ENCODE data around the gene HLX. TPM values are rescaled to one million over a fixed set of nuclear protein-coding genes. Genes with fewer than 3 reads are reported as not detected.

Gene HLX
- total RNA-seq, 1 experiment from 2014 or later, result 5.3 TPM

DNA sequence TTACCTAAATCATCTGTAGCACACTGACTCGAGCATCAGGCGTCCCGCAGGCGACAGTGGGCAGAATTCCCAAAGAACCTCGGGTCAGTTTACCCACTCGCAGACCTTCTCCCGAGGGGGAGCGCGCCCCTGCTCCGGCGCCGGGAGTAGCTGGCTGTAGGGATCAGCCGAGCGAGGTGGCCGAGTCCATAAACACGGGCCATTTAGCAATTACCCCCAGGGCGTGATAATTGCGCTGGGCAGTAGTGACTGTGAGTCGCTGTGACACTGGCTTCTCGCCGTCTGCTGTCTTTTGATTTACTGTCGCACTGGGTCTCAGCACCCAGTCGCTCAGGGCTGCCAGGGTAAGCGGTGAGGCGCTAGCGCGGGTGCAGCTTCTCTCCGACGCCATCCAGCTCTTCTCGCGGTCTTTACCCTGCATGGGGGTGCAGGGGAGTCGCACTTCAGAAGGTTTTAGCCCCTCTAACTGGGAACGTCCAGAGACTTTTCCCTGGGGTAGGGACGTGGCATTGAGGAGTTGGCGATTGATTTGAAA, 16.2 kb downstream of the HLX start:
- no peak for DNase-seq (ENCODE audit: low spot score)

DNA sequence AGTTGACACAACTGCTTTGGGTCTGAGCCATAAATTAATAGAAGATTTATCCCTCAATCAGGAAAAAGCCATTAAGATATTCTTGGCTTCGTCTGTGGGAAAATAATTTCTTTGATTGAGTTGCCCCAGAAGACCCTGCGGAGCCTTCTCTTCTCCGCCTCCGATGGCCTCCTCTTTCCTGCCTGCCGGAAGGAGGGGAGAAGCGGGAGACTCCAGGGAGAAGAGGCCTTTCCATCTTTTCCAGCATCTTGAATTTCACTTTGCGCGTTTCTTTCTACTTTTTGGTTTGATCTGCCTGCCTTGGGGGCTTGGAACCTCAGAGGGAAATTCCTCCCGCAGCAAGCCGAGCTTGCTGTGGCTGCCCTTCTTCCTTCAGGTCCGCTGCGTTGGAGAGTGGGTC, 16.8 kb downstream of the HLX start:
- DNase-seq (ENCODE audit: low spot score), result no peak

DNA sequence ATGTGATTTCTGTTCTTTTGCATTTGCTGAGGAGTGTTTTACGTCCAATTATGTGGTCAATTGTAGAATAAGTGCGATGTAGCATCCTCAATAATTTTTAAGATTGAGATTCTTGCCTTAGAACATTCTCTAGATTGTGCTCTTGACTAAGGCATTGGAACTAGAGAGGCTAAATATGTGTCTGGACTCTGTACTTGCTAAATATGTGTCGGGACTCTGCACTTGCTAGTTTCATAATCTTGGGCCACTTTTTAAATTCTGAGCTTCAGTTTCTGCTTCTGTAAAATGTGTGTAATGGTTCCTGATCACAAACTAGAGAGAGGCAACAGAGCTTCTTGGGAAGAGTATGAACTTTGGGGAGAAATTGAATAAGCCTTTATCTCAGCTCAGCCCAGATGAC, 21.6 kb downstream of the HLX start:
- no peak for DNase-seq (ENCODE audit: low spot score)

DNA sequence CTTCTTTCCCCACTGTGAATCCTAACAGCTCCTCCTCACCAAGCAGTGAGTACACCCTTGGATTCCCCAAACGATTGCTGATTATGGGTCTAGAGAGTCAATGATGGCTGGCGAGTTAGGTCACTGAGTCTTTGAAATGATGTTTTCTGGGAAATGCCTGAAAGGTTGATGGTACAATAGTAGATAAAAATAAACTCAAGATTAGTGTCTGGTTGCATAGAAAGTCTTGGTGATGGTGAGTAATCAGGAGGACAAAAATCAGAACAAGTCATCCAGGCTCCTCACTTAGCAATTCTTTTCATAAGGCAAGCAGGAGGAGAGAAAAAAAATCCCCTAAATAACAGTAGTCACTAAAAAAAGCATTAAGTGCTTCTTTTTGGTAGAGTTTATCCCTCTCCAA, 22.6 kb downstream of the HLX start:
- DNase-seq (ENCODE audit: low spot score), result no peak

DNA sequence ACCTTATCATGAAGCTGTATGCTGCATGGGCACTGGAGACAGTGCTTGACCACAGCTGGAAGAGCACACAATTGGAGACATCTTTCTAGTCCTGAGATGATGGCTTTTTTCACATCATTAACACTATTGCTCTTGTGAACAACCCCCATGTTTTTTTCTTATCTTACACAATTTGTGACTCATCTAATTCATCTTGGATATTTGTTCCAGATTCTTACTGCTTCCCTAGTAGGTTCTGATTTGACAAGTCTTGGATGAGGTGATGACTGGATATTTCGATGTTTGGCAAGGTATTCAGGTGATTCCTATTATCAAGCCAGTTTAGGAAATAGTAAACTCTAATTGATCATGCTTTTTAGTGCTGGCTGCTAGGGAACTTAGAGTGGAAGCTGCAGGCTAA, 23.7 kb downstream of the HLX start:
- DNase-seq (ENCODE audit: low spot score), result no peak

DNA sequence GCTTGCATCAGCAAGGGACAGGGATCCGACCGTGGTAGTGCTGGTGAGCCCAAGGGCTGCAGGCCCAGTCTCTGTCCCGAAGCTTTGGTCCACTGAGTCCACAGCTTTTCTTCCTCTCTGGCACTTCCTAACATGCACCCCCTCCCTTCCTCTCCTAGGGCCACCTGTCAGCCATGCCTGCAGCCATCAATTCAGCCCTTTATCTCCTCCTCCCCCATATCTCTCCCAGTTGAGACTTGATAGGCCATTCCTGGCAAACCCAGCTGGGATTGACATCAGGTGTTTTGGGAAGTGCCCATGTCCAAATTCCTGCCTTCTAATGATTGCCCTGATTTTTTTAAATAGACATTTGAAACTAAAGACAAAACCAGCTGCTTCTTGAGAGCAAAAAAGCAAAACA, 25.6 kb downstream of the HLX start:
- DNase-seq (ENCODE audit: low spot score), result no peak

DNA sequence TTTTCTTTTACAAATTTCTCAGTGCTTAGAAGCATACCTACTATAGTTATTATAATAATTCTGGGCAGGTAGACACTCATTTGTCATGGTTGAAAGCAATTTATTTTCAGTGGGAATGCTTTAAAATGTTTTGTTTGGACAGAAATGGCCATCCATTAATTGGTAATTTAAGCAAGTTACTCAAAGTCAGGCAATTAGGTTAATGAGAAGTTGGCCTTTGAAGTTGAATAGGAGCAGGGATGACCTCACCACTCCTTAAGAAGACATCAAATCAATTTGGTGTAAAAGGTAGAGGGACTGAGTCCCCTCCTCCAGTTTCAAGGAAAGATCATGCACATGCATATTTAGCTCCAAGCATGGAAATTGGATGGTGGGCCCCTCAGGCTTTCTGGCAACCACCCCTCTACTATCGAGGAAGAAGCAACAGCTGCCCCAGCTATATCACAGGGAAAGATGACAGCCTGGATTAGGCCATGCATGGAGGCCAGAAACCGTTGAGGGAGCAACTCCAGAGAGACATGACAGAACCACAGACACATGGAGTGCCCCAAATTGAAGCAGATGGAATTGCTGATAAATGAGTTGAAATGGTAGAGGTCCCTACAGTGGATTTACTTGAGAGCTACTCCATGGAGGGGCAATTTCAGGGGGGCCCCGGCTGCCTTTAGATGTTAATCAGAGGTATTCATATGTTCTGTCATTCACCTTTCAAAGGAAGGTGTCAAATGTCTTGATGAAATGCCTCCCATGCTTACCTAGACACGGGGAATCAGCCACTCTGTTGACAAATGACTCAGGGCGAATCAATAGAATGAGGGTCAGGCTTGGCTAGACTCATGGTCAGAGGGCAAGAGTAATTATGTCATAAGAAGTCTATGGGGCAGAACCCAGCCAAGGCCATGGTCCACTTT, 26.7 kb downstream of the HLX start:
- no peak for DNase-seq (ENCODE audit: low spot score)

DNA sequence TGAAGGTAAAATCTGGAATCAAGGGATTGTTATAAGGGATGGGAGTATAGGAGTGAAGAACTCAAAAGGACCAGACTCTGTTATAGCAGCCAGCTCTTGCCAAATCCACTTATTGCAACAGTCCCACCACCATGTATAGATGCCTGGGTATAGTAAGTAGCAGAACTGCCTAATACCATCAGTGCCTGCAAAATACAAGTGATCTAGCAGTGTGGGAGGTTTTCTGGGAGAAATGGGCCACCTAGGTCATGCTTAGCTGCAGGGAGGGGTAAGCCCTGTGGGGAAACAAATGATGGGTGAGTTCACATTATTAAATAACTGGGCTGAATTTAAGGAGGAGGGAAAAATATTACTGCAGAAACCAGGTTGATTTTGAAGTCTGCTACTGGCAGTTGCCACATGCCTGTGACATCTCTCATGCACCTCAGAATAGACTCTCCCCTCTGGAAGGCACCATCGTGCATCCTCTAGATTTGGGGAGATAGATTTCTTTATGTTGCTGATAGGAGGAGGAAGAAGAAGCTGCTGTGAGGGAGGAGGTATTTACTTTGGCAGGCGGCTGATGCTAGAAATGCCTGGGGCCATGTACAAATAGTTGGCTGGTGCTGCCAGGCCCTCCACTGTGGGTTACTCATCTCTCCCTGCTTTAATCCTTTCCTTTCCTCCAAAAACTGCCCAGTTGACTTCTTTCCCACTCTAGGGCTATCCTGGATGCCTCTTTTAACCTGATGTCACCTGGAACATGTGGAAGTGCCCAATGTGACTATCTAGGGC, 27.5 kb downstream of the HLX start:
- DNase-seq (ENCODE audit: low spot score), result peak; percentile 69

DNA sequence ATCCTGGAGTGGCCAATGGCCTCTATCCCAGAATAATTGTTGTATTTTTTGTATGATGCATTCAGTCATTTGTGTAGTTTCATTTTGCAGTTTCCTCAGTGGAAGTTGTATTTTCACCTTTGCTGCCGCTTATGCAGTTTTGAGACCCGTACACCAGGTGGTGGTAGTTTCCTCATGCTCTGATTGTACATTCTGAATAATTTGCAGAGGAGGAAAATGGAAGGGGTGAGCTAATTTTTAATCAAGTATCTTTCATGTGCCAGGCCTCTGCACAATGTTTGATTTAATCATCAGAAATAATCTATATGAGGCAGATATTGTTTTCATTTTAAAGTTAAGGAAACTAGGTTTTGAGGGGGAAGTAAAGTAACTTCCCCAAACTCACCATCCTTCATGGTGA, 29.5 kb downstream of the HLX start:
- no peak for DNase-seq (ENCODE audit: low spot score)

DNA sequence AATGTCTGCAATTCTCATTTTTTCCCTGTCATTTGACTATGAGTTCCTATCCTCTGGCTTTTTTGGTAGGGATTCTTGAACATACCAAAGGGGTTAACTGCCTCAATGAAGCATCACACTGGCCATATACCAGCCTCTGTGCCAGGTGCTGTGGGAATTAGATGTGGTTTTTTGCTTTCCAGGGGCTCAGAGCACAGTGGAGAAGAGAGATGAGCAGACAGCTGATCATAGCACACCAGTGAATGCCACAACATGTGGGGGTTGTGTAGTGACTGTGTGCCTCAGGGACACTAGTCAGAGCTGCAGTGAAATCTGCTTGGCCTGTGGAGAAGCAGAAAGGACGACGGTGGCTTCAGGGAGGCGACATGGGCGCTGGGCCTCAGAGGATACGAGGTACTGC, 30.8 kb downstream of the HLX start:
- no peak for DNase-seq (ENCODE audit: low spot score)

DNA sequence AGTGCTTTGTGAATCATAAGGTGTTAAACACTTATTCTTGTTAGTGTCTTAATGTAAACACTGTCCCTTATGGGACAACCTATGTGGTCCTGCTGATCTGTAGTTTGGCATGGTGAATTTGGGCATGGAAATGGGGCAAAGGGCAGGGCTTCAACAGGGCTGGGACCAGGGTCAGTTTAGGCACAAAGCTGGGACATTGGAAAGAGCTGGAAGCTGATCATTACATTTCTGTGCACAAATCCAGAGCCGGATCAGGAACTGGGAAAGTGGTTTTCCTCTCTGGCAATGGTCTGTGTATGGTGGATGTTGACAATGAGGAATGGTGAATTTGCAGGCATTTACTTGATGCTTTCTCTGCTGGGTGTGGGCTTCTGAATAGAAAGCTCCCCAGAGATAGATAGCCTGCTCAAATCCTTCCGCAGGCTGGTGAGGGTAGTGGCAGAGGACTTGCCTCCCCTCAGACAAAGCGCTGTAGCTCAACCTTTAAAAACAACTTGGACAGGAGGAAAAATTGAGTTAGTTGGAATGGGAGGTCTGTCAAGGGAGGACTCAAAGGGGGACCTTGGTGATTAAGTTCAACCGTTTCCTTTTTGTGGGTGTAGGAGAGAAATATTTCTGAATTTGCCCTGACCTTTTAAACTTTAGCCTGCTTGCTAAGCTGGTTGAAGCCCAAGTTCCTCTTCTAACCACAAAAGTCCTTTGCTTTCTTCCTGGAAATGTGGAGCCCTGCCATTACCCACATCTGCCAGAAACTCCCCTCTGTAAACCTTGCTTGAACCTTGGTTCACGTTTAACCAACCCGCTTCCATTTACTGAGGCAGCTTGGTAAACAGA, 35.3 kb downstream of the HLX start:
- no peak for DNase-seq (ENCODE audit: low spot score)

DNA sequence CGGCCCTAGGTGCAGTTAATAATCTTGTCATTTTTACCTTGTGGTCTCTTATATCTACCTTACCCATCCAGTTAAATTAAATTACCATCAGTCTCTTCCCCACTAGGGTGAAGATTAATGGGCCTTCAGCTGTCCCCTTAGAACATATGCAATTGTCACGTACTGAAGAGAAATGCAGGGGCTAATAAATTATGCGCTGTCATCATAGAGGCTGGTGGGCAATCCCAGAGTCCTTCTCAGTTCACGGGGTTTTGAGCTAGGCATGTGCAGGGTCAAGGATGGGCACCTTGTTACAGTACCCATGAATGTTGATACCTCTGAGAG, 35.8 kb downstream of the HLX start:
- no peak for DNase-seq (ENCODE audit: low spot score)

DNA sequence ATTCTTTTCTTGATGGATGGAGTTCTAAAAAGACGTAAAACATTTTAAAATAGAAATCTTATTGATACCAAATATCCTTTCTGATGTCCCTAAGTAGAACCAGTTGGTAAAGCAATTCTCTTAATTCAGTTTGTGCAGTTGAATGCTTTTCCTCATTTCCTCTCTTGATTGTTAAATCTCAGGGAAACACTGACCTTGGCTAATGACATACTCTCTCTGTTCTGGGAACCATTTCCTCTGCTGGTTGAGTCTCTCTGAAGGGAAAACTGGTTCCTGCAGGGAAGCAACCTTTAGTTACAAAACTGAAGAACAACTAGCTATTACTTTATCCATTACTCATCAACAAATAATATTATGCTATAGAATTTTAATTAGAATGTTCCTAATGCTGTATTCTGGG, 36.7 kb downstream of the HLX start:
- DNase-seq (ENCODE audit: low spot score), result no peak

DNA sequence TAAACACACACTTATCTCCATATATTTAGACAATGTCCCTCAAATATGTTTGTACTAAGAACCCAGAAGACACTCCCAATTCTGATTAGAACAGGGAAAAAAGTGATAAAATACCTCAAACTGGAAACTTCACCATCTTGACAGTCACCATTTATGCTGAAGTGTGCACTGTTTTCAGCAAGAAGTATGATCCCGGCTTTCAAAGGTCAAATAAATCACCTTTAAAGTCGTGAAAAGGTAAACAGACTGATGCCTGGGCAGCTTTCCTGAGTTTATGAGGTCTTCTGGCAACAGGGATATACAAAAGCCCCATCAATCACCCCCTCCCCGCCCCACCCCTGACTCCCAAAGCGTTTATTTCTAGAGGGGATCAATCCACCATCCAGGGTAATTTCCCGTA, 37.9 kb downstream of the HLX start:
- no peak for DNase-seq (ENCODE audit: low spot score)

DNA sequence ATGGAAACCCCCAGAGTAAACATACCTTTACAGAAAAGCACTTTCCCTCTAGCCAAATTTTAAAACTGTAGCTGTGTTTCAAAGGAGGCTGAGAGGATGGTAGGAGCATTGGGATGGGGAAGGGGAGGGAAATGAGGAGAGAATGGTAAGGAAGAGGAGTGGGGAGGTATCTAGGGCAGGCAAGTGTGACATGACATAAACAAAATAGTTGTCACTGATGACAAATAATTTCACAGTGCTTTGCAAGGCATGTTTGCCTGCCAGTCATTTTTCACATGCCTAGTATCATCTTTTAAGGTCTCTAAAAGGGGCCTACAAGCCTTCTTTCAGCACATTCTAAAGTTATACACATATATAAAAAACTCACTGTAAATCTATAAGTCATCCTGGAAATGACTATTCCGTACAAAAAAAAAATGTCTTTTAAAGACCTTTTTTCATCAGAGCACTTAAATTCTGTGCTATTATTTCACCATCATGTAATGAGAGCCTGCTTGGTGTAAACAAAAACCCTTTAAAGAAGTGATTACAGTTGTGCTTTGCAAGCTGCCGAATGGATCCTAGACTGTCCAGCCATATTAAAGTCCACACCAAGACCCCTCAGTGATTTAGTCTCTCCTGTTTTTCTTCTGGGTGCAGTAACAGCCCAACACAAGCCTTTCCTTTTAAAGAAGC, 38.4 kb downstream of the HLX start:
- DNase-seq (ENCODE audit: low spot score), result no peak

DNA sequence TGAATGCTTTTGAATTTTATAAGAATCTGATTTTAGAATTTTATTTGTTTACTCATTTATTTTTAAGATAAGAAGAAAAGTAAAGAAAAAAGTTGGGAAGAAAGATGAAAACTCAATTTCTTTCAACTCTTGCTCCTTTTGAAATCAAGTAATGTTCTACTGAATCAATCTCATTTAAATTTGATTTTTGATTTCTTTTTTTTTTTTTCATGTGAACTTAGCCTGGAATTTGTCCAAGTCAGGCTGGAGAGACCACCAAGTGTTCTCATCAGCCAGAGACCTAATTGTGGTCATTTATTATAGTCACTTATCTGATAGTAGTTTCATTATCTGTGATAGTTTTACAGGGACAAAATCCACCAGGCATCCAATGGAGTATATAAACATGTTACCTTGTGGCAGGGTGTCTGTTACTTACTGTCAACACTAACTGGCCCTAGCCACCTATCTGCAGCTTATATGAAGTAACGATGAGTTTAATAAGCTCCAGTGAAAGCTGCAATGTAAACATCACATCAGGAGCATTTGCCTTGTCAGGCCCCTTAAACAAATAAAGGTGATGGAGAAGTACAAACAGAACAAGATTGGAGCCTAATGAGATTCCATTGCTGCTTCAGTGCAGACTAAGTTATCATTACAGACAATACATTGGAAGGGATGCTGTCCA, 39.2 kb downstream of the HLX start:
- no peak for DNase-seq (ENCODE audit: low spot score)

DNA sequence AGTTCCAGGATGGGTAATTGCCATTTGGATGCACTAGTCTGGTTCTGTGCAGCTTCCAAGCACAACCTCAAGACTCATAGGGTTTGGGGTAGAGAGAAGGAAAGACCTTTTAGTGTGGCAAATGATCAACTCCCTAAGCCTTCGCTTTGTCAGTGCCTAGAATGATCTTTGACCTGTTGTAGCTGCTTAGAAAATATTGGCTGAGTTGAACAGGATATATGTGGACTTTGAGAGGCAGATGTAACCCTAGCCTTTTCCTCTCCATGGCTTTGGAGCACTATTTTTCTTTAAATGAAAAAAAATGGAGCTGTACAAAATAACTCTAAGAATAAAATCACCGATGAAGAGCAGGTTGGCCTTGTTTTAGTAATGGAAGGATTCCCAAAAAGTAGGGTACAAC, 41.7 kb downstream of the HLX start:
- no peak for DNase-seq (ENCODE audit: low spot score)

DNA sequence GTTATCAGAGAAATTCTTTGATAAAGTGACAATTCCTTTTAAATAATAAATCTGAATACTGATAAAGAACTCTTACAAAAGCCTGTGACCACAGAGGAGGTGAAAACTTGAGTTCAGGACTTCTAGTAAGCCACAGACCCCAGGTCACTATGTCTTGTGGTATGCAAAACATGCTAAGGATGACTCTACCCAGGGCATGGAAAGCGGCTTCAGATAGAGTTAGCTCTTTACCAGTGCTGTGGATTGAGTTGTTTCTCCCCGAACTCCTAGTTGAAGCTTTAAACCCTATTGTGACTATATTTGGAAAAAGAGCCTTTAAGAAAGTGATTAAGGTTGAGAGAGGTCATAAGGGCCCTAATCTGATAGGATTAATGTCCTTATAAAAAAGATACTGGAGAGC, 42.3 kb downstream of the HLX start:
- DNase-seq (ENCODE audit: low spot score), result no peak

DNA sequence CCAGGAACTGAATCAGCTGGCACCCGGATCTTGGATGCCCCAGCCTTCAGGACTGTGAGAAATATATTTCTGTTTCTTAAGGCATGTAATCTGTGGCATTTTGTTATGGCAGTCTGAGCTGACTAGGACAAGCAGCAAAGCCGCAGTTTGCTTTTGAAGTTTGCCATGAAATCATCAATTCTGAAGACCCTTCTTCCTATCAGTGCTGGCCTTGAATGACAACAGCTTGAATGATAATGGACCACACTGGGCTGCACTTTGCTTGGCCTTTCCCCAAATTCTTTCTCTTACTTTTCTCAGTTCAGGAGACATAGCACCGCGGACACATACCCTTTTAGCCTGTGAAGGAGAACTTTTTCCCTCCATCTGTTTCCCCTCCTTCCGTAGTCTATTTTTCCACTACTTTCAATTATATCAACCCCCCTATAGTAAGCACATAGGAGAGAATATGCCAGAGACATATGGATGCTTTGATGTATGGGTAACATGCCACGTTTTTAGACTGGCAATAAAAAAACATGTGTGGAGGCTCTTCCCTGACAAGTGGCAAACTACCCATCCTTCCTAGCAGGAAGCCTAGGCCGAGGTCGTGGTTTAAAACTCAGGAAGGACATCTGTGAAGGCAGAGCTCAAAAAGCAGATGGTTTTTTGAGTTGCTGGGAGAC, 42.9 kb downstream of the HLX start:
- DNase-seq (ENCODE audit: low spot score), result no peak

DNA sequence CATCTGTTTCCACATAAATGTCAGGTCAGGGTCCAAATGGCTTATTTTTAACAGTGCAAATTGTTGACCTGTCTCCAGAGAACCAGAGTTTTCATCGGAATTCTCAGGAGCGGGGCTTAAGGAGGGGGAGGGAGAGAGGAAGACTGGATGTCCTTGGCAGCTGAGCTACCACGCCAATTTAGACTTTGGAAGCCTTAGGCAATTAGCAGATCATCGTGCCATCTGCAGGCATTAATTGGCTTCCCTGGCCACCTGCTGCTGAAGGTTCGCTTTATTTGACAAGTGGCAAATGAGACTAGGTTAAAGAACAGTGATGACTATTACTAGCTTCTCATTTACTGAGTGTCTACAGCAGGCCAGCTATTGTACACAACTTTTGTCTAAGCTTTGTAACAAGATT, 43.7 kb downstream of the HLX start:
- DNase-seq (ENCODE audit: low spot score), result no peak

Data from A172 (cell line).